Ishikawa (cell line): ENCODE data around the gene FCN2.

Experiments
- REST ChIP-seq: IDR thresholded peaks from 2 replicates; pipeline ENCODE4 v1.6.1; 2012; ENCODE audit warnings: low read depth, mild to moderate bottlenecking
- TEAD4 ChIP-seq: IDR thresholded peaks from 2 replicates; pipeline ENCODE4 v1.6.1; 2012
- YY1 ChIP-seq: IDR thresholded peaks from 2 replicates; pipeline ENCODE4 v1.6.1; 2012; ENCODE audit warnings: low read depth
- ZBTB7A ChIP-seq: IDR thresholded peaks from 2 replicates; pipeline ENCODE4 v1.6.1; 2012; ENCODE audit warnings: low read depth
- TF ChIP-seq, protein P1 (sequence below): IDR thresholded peaks from 2 replicates; pipeline ENCODE4 v1.6.1; 2012

GRCh38 chr9:134913041-134913712 is 32.6 kb downstream of the FCN2 start:
- TF ChIP-seq REST (no peak), YY1 (no peak), ZBTB7A (no peak), TEAD4 (no peak)
- TF ChIP-seq, protein P1, sequence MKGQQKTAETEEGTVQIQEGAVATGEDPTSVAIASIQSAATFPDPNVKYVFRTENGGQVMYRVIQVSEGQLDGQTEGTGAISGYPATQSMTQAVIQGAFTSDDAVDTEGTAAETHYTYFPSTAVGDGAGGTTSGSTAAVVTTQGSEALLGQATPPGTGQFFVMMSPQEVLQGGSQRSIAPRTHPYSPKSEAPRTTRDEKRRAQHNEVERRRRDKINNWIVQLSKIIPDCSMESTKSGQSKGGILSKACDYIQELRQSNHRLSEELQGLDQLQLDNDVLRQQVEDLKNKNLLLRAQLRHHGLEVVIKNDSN: no peak
